GM19043 (cell line): ENCODE data around the gene PTH1R.

ENCODE experiments used
- ATAC-seq: cut with Tn5 transposase; IDR thresholded peaks from one replicate; pipeline ENCODE4 v1.9.1; 2021; ENCODE audit warnings: low read depth; ENCODE audit not compliant: unreplicated experiment

The PTH1R gene

DNA sequence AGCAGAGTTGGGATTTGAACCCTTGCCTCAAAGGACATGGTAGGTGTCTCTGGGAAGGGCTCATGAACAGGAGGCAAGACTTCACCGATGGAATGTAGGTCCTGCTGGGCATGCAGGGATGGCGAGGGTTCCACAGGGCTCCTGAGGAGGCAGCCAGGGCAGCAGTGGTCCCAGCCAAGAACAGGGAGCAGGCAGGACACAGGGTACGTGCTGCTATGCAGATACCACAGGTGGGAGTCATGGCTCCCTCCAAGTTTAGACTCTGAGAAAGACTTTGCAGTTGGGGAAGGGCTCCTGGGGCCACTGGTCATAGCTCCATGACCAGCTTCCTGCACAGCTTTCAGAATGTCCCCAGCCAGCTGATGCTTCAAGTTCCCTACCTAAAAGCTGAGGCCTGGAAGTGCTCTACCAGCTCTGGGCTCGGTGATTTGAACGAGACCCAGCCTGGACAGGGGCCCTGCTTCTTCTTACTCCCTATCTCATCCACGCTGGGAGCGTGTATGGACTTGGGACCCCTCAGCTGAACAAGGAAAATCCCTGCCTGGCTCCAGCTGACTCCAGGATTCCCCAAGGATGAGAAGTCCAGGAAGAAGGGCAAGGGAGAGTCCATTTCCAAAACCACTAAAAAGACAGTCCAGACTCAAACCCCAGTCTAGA is 15.0 kb upstream of the PTH1R start:
- no peak for ATAC-seq

- no peak for ATAC-seq
Observed at GRCh38 chr3:46863261-46863782, 14.2 kb upstream of the PTH1R start, which contains the start of gene MYL3. TSS of gene MYL3 (minus strand) at chr3:46863444. CDS start at chr3:46863390, 54 bp downstream.

- ATAC-seq, result no peak
Observed at GRCh38 chr3:46864061-46864881, 13.2 kb upstream of the PTH1R start.

DNA sequence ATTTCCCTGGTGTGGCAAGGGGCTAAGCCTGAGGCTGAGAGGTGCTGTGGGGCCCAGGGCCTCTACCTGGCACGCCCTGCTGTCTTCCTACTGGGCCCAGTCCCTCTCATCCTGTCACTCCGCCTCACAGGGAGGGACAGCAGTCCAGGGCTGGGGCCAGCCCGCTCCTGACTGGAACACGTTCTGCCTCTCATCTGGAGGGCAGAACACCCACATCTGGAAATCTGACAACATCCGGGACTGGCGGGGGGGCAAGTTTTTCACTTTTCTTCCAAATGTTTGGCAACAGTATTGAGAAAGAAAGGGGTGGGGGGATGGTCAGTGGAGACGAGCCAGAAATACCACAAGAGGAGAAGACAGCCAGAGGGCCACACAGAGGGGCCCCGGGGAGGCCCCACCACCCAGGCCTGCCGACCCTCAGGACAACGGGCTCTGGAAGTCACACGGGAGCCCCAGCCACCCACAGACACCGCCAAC is 12.5 kb upstream of the PTH1R start:
- no peak for ATAC-seq

DNA sequence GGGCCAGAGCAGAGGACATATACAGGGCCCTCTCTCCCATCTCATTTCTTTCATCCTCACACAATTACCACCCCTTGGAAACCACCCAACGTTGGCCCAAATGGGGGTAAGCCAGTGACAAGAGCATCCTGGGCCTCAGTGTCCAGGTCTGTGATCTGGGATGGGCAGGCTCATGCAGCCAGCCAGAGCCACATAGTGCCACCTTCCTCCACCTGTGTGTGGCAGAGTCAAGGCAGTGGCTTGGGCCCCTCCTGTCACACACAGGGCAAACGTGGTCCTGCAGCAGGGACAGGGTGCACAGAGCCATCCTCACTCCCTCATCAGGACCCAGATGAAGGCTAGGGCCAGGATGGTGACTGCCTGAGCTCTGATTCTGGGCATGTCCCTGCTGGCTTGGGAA is 12.0 kb upstream of the PTH1R start:
- ATAC-seq, result no peak

DNA sequence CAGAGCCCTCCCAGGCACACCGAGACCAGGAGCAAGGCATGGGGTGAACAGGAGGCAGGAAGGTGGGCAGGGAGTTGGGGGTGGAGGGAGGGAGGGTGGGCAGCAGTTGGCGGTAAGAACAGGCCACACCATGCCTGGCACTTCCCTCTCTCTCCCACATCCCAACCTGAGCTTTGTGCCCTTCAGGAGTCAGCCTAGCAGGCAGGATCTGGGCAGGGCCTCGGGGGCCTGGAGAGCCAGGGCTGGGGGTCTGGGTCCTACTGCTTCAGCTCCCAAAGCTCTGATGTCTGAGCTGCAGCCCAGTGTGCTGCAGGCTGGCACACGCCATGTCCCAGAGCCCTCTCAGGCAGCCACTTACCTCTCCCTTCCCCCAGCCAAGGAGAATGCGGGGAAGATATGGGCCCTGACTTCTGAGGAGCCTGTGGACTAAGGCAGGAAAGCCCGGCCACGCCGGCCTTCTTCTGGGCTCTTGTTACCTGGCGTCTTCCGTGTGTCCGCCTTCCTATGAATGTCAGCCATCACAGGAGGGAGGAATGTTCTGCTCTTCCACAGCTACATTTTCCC is 11.4 kb upstream of the PTH1R start:
- no peak for ATAC-seq

DNA sequence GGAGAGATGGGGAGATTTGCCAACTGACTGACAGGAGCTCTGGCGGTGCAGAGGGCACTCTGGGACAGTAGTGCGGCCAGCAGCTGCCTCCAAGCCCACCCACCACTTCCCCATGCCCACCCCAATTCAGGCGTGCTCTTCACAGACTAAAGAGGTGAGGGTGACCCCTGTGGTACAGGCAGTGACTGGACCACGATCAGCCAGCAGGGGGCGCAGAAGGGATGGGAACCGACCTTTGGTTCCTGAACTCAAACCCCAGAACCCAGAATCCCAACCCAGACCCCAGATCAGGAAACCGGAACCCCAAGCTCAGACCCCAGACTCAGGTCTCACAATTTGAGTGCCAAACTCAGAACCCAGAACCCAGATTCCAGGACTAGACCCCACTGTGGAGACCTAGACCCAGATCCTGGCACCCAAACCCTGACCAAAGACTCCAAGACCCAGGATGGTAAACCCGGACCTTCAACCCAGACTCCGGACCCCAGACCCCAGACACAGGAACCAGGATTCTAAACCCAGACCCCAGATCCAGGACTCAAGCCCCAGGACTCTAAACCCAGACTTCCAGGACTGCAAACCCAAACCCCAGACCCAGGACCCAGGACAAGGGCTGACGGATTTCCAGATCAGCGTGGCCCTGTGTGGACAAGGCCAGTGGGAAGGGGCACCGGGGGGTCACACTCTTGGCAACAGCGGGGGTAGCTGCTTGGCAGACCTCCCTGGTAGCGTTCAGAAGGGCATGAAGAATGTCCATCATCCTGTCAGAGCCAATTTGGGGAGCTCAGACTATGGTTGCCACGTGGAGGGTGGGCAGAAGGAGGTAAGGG is 10.6 kb upstream of the PTH1R start:
- no peak for ATAC-seq

DNA sequence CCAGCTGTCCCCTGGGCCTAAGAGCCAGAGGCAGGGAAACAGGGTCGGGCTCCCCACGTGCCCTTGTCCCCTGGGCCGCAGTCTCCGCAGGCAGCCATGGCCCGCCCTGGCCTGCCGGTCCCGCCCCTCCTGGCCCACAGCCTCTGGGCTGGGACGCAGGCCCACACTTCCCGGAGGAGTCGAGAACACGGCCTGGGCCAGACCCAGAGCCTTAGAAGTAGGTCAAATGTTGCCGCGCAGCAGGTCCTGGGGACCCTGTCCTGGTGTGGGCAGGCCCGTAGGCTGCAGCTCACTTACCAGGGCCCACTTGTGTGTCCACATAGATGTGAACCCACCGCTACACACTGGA is 10.0 kb upstream of the PTH1R start:
- ATAC-seq, result no peak

DNA sequence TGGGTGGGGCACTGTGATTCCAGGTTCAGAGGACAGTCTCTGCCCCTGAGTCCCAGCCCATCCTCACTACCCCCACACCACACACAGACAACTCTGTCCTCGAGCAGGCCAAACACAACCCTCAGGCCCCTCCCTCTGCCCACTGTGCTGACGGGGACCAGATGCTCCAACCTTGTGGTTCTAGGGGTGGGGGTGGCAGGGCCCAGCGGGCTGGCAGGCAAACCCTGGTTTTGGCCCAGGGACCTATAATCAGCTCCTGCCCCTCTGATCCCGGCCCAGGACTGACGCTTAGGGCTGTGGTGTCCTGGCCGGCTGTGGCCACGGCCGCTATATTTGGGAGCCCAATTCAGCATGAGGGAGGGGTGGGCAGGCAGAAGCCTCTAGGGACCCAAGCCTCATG is 9.2 kb upstream of the PTH1R start:
- ATAC-seq, result no peak

DNA sequence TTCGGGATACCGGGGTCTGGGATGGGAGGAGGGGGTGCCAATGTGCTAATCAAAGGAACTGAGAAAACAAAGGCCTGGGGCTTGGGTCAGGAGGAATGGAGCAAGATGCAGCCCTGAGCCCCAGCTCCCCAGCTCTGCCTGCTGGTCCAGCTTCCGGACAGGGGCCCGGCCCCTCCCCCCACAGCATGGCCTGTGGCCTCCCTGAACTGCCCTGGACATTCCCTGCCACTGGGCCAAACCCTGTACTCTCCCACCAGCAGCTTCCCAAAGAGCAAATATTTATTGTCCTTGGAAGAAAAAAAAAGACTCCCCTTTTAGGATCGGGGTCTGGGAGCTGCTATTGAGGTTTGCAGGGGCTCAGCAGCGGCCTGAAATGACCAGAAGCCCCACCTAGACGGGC is 8.6 kb upstream of the PTH1R start:
- ATAC-seq, result no peak

DNA sequence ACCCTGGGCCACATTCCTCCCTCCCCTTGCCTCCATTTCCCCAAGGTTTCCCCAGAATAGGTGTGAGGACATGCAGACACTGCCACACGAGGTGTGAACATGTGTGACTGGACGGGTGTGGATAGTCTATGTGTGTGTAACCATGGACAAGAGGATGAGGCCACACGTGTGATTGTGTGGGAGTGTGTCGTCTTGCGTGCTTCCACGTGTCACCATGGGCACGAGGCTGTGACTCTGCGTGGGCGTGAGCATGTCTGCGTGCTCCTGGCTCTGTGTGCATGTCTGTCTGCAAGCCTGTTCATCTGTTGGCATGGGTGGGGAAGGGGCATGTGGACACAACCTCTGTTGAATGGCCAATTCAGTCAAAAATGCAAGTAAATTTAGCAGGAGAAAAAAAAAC is 8.1 kb upstream of the PTH1R start:
- no peak for ATAC-seq

DNA sequence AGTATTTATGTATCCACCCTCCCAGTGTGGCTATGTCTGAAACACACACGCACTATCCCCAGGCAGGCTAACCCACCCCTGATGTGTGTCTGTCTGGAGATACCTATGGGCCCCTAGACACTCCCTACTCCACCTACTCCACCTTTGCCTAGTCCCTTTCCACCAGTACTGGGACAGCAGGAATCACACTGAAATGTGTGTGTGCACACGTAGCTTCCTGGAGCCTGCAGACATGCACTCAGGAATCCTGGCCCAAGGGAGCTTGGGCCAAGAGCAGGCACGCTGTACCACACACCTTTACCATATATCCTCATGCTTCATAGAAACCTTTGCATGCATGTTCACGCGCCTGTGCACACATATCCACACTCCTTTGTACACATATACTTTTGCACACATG is 6.9 kb upstream of the PTH1R start:
- ATAC-seq, result no peak

DNA sequence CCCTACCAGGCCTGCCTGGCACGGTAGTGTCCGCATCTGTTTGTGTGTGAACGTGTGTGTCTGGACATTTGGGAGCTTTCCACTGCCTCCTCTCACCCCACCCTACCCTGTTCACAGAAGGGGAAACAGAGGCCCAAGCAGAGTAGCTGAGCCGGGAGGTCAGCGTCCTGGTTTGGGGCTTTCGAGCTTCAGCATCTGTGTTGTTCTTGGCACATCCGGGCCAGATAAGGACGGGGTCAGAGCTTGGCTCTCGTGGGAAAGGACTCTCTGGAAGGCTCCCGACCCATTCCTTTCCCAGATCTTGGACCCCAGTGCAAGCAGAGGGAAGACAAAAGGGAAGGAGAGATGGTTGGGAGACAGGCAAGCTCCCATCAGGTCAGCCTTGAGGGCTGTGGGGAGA is 6.3 kb upstream of the PTH1R start:
- no peak for ATAC-seq

DNA sequence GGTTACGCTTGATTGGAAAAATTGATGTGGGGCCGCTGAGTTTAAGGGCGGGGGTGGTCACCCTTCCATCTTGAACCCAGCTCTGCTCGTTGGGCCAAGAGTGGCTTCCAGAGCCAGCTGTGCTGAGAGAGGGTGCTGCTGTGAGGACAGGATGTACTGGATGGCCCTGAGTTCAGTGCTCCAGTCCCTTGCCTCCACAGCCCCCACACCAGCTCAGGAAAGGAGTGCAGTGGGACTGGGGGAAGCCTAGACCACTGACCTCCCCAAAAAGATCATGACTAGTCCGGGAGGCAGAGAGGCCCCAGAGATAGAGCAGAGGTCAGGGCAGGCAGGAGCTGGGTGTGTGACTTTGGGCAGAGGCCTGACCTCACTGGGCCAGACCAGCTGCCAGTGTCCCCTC is 4.0 kb upstream of the PTH1R start:
- ATAC-seq, result no peak

DNA sequence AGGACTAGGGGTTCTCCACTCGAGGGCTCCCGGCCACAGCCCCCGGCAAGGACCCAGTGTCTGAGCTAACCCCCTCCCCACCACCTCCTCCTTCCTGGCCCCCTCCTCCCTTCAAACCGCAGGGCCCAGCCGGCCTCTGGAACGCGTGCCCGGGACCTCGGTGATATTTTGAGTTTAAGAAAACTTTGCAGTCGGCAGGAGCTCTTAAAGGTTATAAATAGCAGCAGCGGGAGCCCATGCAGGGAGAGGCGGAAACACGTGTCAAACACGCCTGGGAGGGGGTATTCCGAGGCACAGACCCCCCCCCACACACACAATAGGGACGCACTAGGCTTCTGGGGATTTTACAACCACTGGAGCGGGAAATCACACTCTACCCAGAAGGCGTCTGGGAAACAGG is 3.1 kb upstream of the PTH1R start:
- no peak for ATAC-seq

DNA sequence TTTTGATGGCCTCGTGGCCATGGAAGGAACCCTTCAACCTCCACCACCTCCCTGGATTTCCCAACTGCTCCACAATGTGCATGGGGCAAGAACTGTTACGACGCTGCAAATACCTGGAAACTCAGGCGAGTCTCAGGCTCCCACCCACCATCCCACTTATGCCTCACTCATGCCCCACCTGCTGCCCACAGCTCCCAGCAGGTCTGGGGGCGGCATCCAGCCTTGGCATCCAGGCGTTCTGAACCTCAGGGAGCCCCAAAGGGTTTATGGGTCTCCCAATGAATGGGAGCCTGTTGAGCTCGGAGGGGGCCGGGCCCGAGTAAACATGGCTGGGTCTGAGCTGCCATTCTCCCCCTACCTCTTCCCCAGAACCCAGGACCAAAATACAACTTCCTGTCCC is 2.0 kb upstream of the PTH1R start:
- ATAC-seq, result no peak

DNA sequence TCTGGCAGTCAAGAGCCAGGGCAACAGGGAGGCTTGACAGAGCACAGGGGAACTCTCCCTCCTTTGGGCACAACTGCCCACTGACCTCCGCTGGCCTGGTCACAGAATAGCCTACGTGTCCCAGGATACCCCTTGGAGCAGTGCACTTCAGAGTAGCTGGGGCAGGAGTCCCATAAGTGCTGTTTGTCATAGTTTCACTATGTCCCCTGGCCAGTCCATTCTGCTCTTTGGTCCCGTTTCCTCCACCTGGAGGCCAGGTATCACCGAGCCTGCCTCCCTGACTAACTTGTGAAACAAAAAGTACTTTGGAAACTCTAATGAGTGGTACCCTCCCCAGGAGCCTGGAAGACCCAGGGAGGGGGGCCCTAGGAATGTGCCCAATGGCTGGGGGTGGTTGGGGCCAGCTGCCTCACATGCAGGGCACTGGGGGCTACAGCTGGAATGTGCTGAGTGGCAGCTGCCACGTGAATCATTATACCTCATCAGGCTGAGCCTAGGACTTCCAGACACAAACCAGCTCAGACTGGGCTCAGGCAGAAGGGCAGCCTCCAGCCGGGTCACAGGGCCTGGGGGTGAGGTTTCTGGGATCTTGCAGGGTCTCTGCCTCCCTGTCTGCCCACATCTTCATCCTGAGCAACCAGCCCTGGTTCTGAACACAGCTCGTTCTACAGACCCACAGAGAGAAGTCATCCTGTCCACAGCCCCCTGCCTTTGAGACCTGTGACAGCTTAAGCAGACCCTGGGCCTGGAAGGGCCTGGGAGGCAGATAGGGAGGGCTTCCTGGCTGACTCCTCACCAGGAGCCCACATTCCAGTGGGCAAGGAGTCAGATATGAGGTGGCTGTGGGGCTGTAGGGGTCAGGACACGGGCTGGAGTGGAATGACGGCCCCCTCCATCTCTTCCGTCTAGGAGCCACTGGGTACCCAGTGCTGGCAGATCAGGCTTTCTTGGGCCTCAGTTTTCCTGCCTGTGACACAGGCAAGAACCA is 914 bp upstream of the PTH1R start:
- ATAC-seq, result no peak

DNA sequence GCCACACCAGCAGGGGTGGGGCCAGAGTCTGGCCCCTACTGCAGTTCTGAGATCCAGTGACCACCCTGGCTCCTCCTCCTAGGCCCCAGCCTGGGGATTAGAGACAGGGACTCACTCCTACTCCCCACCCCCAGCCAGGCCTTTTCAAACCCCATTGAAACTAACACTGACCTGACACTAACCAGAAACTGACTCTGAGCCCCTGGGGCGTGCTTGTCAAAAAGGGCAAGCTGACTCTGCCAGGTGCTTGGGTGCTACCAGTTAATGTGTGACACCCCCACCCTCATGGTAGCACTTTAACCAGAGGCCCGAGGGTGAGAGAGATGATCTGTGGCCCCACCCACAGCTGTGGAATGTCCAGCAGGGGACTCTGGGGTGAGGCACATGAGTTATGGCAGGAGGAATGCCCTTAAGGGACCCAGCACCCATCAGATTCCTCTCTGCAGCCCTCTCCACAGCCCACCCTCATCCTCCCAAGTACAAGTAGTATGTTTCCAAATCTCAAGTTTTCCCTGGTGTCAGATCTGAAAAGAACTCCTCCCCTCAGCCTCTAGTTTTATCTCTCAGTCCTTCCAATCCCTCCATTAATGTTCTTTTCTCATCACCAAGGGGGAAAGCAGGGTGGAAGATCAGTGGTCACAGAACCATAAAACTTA is 1.4 kb downstream of the PTH1R start:
- ATAC-seq, result no peak
